Measurements from ENCODE around the gene MAP7.
"Not testable (repeated sequence)": the region's sequence is repeated elsewhere in the genome, so short reads cannot be mapped to it uniquely, and the experiment has no call there.

Gene MAP7

DNA sequence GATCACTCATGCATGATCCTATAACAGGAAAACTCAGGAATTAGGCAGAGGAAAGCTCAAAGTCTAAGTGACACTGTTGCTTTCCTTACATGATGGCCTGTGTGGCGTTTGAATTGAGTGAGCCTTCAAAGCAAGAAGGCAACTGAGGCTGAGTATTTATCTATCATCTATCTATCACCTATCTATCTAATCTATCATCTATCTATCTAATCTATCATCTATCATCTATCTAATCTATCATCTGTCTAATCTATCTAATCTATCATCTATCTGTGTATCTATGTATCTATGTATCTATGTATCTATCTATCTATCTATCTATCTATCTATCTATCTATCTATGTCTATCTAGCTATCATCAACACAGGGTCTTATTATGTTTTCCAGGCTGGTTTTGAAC is 218.8 kb downstream of the MAP7 start:
- DNase-seq = no peak

DNA sequence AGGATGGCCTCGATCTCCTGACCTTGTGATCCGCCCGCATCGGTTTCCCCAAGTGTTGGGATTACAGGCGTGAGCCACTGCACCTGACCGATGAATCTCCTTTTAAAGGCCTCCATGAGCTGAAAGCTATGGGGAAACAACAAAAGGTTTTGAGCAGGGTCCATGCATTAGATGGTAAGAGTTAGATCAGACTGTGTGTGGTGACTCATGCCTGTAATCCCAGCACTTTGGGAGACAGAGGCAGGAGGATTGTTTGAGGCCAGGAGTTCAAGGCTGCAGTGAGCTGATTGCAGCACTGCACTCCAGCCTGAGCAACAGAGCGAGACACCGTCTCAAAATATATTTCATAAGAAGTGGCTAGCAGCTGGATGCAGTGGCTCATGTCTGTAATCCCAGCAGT is 219.6 kb downstream of the MAP7 start:
- no peak for DNase-seq

DNA sequence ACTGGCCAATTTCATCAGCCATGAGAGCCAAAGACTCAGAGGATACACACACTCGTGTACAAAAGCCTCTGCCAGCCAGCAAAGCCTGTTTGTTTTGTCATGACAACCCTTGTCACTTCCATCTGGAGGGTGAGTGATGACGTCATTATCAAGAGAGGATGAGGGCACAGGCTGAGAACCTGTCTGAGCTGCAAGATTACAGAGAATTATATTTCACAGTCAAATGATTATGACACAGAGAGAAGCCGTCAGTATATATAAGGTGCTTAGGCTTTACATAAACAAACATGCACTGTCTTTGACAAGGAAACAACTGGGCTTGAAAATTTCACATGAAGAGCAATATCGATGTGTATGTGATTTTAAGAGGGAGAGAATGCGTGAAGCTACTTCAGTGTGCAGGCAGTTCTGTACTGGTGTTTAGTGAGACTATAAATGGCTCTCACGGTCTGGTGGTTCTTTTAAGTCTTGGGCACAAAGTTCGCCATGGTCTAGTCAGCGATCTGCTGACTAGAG is 224.1 kb downstream of the MAP7 start:
- no peak for DNase-seq

DNA sequence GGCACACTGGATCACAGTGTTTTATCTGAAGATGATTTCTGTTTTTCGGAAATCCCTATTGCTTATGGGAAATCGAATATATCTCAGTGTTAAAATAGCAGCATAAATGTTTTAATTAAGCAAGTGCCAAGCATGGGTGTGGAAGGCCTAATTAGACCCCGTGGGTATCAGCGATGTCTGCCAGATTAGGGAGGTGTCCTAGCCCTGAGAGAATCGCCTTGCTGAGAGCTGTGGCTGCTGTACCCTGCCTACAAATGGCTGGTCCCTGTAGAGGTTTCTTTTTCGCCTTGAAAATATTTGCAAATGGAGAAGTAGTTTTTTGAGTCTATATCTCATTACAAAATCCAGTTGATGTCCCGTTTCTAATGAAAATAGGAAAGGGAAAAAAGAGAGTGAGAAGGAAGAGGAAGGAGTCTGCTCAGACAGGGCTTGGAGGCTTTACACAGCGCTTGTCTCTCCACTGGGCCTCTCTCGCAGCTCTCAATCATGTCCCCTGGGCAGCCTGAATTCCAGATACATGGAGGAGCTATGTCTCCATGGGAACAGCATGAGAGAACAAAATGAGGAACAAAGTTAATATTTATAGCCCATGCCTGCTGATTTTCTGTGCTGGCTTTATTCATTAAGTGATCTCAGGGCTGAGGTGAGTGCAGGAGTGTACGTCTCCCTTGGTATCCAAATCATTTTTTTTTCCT is 225.4 kb downstream of the MAP7 start:
- no peak for DNase-seq

DNA sequence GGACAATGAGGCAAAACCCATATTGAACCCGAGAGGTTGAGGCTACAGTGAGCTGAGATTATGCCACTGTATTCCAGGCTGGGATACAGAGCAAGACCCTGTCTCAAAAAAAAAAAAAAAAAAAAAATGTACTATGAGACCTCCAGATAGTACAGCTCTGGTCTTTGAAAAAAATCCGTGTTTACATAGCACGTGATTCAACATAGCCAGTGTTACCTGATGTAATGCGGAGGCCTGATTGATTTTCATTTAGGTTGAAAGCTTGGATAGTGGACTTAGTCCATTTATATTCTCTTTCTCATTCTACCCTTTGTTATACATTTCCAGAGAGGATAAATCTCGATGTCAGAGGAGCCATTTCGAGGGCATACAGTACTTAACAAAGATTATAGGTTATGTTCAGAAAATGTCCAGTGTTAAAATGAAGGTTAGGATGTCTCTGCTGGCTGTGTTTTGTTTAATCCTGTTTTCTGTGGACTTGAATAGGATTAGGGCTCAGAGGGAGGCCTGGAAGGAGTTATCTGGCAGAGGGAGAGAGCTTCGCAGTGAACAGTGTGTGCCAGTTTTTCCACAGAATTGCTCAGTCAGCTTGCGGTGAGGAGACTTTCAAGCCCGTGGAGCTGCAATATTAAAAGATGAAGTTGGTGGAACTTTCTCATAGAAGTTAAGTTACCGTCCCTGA is 226.7 kb downstream of the MAP7 start:
- no peak for DNase-seq

DNA sequence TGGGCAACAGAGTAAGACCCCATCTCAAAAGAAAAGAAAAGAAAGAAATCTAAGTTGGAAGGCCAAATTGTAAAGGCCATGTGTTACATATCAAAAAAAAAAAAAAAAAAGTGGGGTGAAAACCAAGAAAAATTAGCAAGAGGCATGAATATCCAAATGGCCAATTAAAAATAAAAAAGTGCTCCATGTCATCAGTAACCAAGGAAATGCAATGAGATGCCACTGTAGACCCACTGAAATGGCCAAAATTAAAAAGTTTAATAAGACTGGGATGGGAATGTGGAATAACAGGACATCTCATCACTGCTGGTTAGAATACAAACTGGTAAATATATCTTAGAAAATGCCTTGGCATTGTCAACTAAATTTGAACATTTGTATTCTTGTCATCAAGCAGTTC is 230.5 kb downstream of the MAP7 start:
- no peak for DNase-seq

DNA sequence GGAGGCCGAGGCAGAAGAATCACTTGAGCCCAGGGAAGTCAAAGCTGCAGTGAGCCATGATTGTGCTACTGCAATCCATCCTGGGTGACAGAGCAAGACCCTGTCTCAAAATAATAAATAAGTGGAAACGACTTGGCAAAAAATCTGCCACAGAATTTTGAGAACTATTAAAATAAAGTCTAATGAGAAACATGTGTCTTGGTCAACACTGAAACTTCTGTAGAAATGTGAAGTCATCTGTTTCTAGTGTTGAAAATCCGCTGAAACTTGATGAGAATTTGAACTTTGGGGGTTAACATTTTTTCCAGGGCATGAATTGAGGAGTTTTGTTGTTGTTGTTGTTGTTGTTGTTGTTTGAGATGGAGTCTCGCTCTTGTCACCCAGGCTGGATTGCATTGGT is 231.5 kb downstream of the MAP7 start:
- DNase-seq = no peak

DNA sequence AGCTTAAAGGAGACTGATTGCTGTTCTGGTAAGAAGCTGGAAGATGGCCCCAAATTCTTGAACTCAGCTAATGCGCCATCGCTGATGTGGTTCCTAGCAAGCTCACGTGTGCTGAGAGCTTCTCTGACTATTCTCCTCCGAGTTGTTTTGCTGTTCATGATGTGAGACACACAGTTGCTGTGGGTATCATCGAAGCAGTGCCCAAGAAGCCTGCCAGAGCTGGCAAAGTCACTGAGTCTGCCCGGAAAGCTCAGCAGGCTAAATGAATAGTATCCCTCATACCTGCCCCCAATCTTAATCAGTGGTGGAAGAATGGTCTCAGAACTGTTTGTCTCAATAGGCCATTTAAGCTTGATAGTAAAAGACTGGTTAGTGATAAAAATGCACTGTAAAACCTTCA is 232.3 kb downstream of the MAP7 start:
- no peak for DNase-seq

DNA sequence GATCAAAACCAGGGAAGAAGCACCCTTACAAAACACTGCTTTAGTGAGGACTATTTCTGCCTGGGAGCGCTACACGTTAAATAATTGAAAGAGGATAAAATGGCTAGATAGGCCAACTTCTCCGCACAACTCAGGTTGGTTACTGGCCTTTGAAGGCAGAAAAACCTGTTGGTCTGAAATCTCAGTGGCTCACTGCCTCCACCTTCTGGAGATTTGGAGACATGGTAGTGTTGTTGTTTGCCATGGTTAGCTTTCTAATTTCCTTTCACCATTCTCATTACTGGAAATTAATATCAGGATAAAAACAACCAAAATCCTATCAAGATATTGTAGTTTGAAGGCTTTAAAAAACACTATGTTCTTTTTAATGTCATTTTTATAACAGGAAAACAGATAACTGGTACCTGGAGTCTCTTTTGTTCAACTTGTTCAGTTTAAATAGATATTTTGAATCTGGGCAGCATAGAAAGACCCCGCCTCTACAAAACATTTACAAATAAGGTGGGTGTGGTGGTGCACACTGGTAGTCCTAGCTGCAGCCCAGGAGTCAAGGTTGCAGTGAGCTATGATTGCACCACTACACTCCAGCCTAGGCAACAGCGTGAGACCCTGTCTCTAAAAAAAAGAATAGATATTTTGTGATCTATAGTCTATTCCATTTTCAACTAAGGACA is 233.1 kb downstream of the MAP7 start:
- peak; percentile 54 for DNase-seq

DNA sequence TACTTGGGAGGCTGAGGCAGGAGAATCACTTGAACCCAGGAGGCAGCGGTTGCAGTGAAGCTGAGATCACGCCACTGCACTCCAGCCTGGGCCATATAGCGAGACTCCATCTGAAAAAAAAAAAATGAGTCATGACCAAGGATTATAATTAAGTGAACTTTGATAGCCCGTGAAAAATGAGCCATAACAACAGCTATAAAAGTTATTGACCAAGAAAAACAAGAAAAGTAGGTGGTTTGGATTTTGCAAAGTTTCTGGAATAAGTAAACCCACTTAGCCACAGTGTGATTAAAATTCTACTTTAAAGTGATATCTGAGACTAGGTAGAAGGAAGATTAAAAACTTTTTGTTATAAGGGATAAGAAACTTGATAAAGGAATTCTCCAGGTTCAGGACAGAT is 234.6 kb downstream of the MAP7 start:
- DNase-seq = no peak

DNA sequence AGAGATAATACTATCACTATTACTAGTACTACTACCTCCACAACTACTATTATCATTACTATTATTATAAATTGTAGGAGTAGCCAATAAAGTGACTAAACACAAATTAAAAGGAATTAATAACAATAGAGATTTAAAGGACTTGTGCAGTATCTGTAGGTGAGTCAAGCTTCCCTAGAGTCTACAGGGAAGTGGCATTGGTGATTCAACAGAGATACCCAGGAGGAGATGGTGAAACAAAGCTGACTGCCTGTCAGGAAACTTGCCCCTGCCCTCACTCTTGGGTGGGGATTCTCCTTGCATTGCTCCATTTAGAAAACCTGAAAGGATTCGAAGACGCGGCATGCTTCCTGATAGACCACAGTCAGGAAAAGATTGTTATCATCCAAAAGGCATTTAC is 237.2 kb downstream of the MAP7 start:
- no peak for DNase-seq

DNA sequence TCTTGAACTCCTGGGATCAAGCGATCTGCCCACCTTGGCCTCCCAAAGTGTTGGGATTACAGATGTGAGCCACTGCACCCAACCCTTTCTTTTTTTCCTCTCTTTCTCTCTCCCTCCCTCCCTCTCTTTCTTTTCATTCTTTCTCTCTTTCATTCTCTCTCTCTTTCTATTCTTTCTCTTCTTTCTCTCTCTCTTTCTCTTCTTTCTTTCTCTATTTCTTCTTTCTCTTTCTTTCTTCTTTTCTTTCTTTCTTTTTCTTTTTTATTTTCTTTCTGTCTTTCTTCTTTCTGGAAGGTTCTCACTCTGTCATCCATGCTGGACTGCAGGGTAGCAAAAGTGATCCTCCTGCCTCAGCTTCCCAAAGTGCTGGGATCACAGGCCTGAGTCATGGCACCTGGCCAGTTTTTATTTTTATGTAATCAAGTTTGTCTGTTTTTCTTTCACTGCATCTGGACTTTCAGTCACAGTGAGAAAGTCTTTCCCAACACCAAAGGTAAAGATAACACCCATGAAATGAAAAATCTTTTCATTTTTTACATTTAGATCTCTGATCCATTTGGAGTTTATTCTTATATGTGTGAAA is 240.4 kb downstream of the MAP7 start:
- no peak for DNase-seq

DNA sequence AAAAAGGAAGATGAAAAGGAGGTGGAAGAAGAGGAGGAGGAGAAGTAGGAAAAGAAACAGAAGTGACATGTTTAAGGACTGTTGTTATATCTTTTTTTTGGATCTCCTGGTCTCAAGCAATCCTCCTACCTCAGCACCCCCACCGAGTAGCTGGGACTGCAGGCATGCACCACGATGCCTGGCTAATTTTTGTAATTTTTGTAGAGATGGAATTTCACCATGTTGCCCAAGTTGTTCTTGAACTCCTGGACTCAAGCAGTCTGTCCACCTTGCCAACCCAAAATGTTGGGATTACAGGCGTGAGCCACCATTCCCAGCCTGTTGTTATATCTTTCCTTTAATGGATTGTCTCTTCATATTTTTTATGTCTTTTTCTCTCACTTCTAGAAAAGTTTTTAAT is 241.1 kb downstream of the MAP7 start:
- no peak for DNase-seq

DNA sequence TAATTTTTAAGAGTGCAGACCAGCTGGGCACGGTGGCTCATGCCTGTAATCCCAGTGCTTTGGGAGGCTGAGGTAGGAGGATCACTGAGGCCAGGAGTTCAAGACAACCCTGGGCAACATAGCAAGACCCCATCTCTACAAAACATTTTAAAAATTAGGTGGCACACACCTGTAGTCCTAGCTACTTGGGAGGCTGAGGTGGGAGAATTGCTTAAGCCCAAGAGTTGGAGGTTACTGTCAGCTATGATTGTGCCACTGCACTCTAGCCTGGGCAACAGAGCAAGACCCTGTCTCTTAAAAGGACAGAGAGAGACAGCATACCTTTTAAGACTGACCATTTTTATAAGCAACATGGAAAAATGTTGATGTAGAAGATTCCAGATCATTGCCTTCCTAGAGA is 241.8 kb downstream of the MAP7 start:
- DNase-seq = not testable (repeated sequence)

DNA sequence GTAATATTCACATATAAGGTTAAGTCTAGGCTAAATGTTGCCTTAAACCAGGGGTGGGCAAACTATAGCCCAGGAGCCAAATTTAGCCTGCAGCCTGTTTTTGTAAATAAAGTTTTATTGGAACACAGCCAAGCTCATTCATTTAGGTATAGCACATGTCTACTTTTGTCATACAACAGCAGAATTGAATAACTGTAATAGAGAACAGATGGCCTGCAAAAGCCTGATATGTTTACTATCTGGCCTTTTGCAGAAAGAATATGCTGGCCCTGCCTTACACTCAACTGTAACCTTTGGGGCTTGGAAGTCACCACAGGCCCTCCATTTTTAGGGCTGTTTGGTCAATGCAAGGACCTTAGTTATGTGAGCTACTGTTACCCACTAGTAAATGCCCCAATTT is 242.9 kb downstream of the MAP7 start:
- no peak for DNase-seq

DNA sequence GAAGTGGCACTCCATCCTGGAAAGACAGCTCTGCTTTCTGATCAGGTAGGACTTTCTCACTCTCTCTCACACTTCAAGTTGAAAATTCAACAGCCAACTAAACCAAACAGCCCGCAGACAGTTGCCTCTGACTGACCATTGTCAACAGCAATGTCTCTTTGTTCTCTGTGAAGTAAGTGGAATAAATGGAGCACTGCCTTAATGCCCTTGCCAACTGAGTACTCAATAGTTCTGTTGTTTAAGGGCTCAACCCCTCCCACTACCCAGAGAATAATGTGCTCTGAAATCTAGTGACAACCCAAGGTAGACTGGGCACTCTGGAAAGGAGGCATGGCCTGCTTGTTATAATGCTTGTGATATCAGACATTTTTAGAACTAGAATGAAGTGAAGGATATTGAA is 243.8 kb downstream of the MAP7 start:
- no peak for DNase-seq

DNA sequence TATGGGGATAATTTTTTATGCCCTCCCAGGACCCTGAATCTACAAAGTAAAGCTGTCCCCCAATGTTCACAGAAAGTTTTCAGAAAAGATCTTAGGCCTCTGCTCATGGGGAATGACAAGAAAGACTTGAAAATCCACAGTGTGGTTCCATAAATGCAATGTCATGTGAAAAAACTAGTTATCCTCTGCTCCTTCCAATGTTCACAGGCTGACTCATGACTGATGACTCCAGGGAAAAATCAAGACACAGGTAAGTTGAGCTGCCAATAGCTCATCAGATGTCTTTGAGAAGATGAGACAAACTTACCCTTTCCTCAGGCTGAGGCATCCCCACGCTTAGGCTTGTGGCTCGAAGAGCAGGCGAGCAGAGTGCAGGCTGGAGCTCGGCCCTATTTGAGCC is 245.8 kb downstream of the MAP7 start:
- no peak for DNase-seq

DNA sequence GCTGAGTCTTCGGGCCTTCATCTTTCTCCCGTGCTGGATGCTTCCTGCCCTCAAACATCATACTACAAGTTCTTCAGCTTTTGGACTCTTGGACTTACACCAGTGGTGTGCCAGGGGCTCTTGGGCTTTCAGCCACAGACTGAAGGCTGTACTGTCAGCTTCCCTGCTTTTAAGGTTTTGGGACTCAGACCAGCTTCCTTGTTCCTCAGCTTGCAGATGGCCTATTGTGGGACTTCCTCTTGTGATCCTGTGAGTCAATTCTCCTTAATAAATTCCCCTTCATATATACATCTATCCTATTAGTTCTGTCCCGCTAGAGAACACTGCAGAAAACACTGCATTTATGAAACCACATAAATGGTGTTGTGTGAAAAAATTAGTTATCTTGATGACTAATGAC is 246.7 kb downstream of the MAP7 start:
- DNase-seq = no peak

DNA sequence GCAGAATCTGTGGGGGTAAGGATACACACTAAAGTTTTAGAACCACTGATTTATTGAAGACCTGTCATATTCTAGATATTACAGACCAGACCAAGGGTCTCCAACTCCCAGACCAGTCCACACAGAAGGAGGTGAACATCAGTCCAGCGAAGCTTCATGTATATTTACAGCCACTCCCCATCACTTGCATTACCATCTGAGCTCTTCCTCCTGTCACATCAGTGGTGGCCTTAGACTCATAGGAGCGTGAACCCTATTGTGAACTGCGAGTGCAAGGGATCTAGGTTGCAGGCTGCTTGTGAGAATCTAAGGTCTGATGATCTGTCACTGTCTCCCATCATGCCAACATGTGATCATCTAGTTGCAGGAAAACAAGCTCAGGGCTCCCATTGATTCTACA is 255.6 kb downstream of the MAP7 start:
- no peak for DNase-seq
